Lower leg skin (tissue), 3 donors: Measurements from ENCODE around the gene ZIC1.

Experiments
- POLR2A ChIP-seq, 2 donors: fragments of 450-650 bp; IDR thresholded peaks; one replicate each; pipeline ENCODE4 v1.6.1; 2016 to 2017; ENCODE audit warnings: antibody characterized with exemption in 2 of 2, mild to moderate bottlenecking in 1 of 2, moderate library complexity in 1 of 2
- TF ChIP-seq, protein P1 (sequence below), 3 donors: fragments of 450-650 bp; IDR thresholded peaks; one replicate each; pipeline ENCODE4 v1.5.1; 2016; ENCODE audit warnings: antibody characterized with exemption in 3 of 3, mild to moderate bottlenecking in 3 of 3, moderate library complexity in 2 of 3

- TF ChIP-seq, protein P1, sequence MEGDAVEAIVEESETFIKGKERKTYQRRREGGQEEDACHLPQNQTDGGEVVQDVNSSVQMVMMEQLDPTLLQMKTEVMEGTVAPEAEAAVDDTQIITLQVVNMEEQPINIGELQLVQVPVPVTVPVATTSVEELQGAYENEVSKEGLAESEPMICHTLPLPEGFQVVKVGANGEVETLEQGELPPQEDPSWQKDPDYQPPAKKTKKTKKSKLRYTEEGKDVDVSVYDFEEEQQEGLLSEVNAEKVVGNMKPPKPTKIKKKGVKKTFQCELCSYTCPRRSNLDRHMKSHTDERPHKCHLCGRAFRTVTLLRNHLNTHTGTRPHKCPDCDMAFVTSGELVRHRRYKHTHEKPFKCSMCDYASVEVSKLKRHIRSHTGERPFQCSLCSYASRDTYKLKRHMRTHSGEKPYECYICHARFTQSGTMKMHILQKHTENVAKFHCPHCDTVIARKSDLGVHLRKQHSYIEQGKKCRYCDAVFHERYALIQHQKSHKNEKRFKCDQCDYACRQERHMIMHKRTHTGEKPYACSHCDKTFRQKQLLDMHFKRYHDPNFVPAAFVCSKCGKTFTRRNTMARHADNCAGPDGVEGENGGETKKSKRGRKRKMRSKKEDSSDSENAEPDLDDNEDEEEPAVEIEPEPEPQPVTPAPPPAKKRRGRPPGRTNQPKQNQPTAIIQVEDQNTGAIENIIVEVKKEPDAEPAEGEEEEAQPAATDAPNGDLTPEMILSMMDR (IDR thresholded peaks at IDR 0.05): no peak
- TF ChIP-seq POLR2A (IDR thresholded peaks at IDR 0.05): no peak
Measured at GRCh38 chr3:147409143-147410115, at the start of gene ZIC1.
